ENCODE results near the gene EEF2.

The EEF2 gene

DNA sequence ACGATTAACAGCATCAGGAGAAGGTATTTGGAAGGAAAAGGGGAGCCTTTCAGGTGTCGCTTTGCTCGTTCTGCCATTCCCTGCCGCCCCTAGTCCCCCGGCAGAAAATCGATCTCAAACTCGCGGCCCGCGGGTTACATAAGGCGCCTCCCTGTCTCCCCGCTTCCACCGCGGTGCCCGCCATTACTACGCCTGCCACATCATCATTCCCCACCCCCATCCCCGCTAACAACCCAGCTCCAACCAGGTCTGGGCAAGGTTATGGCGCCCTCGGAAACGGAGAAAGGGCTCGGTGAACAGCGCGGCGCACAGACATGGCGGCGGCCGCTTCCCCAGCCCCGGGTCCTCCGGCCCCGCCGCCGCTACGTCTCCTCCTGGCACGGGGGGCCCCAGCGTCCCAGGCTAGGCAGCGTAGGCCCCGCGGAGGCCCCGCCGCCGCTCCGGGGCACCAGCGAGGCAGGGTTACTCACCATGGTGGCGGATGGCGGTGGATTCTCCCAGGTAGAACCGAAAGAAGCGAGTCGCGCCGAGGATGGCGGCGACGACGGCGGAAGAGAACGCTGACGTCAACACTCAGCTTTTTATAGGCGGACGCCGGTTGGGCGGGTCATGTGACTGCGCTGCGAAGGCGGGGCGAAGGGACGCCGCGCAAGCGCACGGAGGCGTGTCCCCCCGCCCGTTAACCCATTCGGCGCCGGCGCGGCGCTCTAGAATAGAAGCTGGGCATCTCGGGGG, at the start of gene EEF2:
EEF2 (minus strand) TSS at position 556 of the 735 bp plus-strand sequence; CDS start at position 473, 83 bp downstream.
- peak; percentile 92 for DNase-seq (ENCODE audit: low read depth, low spot score)

DNA sequence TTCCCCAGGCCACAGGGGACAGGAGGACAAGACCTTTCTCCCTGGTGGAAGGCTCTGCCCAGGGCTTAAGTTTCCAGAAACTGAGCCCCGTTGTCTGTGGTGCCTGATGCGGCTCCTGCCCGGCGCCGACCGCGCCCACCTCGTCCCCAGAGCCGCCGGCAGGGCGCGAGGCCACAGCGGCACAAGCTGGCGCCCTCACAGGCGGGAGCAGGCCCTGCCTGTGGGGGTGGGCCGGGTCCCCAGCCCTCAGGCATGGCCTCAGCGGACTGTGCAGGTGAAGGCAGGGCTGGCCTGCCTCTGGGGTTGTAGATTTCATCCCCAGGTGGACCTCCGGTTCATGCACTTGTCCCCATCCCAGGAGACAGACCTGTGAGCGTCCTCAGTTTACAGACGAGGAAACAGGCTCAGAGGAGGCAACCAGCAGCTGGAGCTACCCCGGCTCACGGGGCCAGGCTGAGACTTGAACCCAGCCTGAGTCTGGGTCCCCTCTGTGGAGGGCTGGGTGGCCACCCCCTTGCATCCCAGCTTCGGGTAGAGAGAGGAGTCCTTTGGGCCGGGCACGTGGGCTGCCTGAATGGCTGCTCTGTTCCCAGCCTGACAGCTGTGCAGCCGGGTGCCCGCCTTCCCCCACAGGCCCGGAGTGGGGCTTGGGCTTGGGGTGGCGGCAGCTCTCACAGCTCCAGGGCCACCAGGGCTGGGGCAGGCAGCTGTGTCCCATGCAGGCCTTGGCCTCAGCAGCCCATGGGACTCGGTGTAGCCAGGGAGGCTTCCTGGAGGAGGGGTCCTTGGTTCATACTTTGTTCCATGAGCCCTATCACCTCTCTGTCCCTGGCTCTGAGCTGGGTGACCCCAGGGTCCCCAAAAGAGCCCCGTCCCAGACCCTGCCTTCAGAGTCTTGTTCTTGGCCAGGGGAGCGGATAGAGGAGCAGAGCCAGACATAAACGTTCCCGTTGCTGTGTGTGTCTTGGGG, 49.1 kb upstream of the EEF2 start:
- no peak for DNase-seq (ENCODE audit: low read depth, low spot score)

DNA sequence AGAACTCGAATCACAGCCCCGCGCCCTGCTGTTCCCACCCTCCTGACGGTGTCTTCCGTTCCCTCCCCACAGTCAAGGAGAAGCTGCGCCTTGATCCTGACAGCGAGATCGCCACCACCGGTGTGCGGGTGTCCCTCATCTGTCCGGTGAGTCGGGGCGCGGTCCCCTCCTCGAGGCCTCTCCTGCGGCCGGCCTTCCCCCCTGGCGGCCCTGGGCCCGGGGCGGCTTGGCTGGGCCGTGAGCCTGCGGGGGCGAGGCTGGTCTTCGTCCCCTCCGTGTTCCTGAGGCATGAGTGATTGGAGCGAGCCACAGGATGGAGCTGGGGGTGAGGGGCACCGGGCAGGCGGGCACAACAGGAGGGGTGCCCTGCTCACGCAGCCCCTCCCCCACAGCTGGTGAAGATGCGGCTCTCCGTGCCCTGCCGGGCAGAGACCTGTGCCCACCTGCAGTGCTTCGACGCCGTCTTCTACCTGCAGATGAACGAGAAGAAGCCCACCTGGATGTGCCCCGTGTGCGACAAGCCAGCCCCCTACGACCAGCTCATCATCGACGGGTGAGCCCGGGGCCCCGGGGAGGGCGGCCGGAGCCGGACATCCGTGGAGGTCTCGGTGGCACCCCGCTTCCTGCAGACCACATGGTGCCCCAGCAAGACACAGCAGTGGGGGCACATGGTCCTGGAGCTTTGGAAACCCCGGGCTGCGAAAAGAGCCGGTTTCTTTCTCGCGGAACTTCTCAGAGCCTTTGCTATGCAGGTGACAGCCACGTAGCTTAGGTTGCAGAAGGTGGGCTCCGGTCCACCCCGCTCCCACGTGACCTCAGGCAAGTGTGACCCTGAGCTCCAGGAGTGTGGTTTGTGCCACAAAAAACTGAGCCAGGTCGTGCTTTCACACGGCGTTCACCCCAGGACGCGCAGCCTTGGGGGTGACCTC, 48.0 kb upstream of the EEF2 start:
- DNase-seq (ENCODE audit: low read depth, low spot score) = no peak

DNA sequence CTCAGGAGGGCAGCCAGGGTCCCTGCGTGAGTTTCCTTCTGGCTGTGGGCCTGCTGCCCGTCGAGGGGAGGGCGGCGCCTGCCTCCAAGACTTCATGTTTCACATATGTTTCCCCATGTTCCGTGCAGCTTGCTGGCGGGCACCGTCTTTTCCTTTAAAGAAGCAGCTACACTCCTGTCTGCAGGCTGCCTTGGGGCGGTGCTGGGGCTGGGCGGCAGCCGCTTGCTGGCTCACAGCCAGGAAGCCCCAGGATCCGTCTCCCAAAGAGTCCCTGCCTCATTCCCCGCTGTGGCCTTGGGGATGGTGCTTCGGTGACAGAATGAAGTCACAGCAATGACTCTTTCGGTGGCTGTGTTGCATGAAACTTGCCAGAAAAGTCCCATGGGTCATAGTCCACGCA, 47.2 kb upstream of the EEF2 start:
- DNase-seq (ENCODE audit: low read depth, low spot score) = no peak

DNA sequence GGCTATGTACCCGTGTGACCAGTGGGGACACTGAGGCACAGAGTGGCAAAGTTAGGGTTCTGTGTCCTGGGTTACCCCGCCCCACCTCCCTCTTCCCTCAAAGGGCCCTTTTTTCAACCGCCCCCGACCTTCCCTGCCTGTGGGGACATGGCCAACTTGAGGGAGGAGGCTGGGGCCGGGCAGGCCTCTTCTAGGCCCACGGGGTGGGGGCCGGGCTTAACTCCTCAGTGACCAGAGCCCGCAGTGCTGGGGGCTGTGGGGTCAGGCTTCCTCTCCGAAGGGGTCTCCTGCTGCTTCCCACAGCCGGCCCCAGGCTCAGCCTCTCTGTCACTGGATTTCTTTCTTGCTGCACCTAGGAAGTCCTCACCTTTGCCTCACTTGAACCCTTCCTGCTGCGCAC, 46.2 kb upstream of the EEF2 start:
- no peak for DNase-seq (ENCODE audit: low read depth, low spot score)

DNA sequence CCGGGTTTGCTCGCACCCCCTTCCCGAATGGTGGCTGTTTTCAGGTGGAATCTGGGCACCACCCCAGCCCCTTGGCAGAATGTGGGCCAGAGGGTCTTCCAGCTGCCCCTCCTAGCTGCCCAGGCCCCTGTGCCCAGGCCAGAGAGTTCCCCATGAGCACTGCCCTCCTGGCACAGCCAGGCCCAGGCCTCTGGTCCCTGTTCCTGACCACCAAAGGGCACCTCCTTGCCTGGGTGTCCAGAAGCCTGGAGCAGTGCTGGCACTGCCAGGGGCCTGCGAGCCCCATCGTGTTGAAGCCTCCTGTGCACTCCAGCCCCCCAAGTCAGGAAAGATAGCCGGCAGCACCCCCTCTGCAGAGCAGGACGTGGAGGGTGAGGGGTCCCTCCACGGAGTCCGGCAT, 45.7 kb upstream of the EEF2 start:
- no peak for DNase-seq (ENCODE audit: low read depth, low spot score)

DNA sequence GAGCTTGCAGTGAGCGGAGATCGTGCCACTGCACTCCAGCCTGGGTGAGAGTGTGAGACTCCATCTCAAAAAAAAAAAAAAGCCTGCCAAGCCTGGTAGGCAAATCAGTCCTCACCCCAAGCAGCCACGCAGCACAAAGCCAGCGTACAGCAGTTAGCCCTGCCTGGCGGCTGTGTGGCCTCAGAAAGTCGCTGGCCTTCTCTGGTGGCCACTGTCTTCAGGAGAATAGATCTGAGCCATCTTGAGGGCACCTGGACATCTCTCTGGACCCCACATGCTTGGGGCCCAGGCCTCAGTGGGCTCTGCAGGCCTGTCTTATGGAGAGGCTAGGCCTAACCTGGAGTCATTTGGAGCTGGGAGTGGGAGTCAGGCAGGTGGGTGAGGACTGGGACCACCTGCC, 45.3 kb upstream of the EEF2 start:
- no peak for DNase-seq (ENCODE audit: low read depth, low spot score)

DNA sequence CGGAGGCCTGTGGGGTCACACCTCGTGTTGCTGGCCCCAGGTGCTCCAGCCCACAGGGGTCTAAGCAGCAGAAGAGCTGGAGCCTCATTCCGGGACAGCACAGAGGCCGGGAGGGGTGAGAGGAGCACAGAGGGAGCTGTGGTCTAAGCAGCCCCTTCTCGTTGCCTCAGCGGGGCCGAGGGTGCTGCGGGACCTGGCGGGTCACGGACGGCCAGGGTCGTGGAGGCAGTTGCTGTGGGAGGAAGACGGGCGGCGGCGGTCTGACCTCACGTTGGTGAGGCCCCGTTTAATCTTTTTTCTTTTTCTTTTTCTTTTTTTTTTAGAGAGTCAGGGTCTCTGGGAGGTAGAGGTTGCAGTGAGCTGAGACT, 44.0 kb upstream of the EEF2 start:
- no peak for DNase-seq (ENCODE audit: low read depth, low spot score)

DNA sequence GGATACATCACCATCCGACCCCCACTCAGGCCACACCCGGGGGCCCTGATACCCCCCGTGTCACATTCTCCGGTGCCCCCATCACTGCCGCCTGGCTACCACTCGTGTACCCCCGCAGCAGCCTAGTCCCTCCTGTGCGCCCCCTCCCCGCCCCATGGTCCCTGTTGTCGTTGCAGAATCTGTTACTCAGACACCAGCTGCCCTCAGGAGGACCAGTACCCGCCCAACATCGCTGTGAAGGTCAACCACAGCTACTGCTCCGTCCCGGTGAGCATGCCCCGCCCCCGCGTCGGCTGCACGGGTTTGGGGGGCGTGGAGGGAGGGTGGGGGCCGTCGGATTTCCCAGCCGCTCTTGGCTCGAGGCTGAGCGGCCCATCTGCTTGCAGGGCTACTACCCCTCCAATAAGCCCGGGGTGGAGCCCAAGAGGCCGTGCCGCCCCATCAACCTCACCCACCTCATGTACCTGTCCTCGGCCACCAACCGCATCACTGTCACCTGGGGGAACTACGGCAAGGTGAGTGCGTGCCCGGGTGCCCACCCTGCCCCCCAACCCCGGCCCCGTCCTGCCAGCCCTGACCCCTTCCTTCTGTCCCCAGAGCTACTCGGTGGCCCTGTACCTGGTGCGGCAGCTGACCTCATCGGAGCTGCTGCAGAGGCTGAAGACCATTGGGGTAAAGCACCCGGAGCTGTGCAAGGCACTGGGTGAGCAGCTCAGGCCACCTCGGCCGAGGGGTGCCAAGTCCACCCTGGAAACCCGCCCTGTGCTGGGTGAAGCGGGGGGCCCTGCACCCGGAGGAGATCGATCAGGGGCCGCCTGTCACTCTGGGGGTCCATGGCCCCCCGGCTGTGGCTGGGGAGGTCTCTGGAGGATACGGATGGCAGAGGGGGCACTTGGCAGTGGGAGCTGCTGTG, 43.3 kb upstream of the EEF2 start:
- no peak for DNase-seq (ENCODE audit: low read depth, low spot score)

DNA sequence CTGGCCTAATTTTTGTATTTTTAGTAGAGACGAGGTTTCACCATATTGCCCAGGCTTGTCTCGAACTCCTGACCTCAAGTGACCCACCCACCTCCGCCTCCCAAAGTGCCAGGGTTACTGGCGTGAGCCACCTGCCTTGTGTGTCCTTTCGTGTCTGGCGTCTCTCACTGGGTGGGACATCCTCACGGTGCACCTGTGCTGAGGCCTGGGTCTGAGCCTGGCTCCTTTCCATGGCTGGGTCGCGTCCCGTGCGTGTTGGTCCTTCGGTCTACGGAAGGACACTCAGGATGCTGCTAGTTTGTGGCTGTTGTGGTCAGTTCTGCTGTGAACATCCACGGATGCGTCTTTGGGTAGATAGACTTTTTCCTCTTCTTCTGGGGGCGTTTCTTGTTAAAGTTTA, 41.9 kb upstream of the EEF2 start:
- DNase-seq (ENCODE audit: low read depth, low spot score) = no peak

DNA sequence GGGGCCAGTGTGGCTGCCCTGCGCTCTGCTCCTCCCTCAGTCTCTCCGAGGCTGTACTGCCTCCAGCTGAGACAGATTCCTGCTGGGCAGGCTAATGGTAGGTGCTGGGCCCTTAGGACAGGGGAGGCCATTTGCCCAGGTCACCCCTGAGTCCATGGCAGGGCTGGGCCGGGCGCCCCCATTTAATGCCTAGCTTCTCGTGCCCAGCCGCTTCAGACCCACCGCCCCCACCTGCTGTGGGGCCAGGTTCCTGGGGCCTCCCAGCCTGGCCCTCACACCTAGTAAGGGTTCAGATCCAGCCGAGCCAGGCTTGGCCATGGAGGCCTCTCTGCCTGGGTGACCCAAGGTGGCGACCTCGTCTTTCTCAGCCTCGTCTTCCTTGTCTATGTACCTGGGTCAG, 40.1 kb upstream of the EEF2 start:
- DNase-seq (ENCODE audit: low read depth, low spot score) = no peak

DNA sequence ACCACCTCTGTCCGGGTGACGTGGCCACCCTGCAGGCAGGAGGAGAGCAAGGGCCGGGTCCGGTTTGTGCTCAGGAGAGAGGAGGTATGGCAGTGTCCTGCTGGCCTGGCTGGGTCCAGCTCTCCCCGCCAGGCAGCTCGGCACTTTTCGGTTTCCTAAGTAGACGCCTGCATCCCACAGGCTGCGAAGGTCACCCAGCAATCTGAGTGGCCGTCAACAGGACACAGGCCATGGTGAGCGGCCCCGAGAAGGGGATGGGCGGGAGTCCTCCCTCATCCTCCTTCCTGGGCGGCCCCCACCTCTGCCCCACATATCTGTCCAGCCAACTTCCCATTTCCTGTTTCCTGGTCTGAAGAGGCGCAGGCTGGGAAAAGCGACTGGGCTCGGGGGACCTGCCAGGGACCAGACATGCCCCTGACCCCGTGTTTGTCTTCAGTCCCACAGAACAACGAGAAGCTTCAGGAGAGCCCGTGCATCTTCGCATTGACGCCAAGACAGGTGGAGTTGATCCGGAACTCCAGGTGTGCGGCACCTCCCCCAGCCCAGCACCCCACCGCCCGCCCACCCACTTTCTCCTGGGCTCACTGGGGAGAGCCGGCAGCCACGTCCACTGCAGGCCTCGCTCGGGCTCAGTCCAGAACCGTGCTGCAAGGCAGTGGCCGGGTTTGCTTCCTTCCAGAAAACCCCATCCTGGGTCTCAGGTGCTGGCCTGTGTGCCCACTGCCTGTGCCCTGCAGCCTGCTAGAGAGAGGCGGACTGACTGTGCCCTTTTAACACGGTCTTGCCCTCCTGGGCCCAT, 38.5 kb upstream of the EEF2 start:
- DNase-seq (ENCODE audit: low read depth, low spot score) = no peak

DNA sequence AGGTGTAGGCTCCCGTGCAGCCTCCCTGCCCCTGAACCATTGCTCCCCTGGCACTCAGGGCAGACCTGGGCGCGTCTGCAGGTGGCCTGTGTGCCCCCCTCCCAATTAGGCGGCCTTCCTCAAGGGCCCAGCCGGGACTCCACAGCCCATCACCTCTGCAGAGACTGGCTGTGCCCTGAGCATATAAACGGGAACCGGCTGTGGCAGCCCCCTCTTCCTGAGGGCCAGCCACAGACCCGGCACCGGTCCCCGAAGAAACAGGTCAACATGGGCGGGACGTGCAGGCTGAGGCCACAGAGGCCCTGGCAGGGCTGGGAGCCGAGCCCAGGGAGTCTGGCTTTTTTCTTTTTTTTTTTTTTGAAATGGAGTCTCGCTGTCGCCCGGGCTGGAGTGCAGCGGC, 34.3 kb upstream of the EEF2 start:
- no peak for DNase-seq (ENCODE audit: low read depth, low spot score)

DNA sequence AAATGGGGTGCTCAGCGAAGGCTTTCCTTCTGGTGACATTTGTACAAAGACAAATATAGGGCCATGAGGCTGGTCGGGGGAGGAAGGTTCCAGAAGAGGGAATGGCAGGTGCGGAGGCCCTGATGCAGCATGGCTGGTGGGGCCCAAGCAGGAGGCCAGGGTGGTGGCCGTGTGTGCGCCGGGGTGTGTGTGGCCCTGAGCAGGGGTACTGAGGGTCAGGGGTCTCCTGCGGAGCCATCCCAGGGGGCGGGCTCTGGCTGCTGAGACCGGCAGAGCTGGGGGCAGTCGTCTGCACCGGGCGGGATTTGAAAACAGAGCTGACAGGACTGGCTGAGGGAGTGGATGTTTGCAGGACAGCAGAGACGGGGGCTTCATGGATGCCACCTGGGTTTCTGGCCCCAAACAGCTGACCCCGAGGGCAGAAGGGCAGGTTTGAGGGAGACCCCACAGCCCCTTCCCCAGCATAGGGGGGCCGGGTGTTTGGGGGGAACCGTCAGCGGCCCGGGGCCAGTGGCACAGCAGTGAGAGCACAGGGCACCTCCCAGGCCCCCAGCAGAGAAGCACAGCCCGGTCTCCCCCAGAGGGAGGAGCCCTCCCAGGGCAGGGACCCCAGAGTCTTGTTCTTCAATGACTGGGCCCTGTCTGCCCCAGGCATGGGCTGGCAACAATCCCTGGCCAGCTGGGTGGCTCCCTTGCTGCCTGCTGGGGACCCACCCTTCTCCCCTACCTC, 33.7 kb upstream of the EEF2 start:
- no peak for DNase-seq (ENCODE audit: low read depth, low spot score)

DNA sequence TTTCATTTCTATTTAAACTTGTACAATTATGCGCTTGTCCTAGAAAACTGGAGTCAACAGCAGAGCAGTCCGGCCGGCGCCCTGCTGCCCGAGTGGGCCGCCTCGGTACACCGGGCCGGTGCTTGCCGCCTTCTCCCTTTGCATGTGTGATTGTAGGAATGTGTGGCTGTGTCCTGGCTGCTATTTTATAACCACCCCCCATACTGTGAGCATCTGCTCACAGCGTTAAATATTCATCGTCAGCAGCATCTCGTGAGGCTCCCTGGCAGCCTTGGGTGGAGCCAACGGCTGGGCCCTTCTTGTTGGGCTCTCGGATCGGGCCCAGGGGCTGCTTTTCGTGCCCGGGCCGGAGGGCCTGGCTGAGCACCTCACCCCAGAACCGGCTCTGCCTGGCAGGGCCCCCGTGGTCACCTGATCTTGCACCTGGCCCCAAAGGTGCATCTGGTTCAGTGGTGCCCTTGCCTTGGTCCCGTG, 32.9 kb upstream of the EEF2 start:
- DNase-seq (ENCODE audit: low read depth, low spot score) = no peak

DNA sequence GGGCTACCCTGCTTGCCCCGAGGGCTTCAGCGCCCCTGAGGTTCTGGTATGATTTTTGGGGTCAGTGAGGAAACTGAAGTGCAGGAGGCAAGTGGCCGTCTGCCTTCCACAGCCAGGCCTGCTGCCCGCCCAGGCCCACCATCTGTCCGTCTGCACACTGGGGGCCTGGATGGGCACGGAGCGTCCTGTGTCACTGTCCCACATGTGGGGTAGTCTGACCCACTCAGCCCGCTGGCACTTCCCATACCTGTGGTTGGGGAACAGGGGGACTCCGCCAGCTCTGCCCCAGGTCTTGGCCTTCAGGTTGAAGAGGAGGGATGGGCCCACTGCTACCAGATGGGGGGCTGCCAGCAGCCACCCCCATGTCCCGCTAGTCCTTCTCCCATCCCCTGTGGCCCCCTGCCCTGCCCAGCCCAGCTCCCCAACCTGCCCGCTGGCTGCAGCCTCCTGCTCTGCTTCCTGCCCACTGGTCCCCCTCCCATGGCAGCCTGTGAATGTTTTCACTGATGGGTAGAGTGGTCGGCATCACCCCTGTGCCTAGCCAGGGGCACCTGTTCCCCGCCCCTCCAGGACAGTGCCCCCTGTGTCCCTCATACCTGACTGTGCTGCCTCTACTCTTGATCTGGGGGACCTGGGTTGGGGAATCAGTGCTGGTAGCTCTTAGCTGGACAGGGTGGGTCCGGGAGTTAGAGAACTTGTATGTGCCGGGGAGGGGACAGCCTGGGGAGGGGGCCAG, 31.8 kb upstream of the EEF2 start:
- DNase-seq (ENCODE audit: low read depth, low spot score) = no peak

DNA sequence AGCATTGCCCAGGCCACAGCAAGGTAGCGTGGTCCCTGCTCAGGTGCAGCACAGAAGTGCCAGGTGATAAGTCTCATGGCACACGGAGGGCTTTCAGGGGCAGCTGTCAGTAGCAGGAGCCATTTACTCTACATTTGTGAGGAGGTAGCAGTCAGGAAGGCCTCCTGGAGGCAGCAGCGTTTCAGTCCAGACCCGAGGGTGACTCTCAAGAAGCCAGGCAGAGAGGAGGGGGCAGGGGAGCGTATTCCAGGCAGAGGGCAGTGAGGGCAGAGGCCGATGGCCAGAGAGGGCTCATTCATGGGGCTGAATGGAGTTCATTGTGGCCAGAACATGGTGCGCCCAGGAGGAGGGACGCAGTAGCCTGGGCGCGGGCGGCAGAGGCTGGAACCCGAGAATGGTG, 31.2 kb upstream of the EEF2 start:
- DNase-seq (ENCODE audit: low read depth, low spot score) = no peak

DNA sequence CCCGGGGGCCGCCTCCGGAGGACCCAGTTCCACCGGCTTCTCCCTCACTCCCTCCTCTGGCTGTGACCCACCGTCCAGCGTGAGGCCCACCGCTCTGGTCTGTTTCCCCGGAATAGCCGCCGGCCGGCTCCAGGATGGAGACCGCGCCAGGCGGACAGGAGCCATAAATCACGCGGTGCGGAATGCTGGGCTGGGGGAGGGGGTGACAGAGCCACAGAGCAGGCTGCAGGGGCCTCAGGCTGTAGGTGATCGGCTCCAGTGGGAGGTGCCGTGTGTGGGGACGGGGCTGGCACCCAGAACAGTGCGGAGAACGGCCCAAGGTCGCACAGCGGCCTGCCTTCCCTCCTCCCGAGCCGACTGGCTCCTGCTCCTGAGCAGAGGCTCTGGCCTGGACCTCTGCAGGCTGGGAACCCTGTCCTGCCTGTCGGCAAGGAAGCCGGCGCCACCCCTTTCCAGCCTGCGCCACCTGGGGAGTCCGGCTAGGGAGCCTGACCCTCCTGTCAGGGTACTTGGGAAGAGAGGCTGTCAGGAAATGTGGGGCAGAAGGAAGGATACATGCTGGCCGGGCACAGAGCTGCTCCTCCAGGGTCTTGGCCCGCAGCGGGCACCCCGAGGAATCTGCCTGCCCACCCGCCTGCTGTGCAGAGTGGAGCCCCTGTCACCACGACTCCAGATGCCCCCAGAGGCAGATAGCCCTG, 30.6 kb upstream of the EEF2 start:
- DNase-seq (ENCODE audit: low read depth, low spot score) = peak; percentile 84

Data from ELF-1 (cell line).